ENCODE measurements around the gene ACKR3. TPM values are rescaled to one million over a fixed set of nuclear protein-coding genes. Genes with fewer than 3 reads are reported as not detected.

The ACKR3 gene
- polyA plus RNA-seq, 3 donors from 2014 or later, result 3.1 to 7.8 (median 5.9) TPM

DNA sequence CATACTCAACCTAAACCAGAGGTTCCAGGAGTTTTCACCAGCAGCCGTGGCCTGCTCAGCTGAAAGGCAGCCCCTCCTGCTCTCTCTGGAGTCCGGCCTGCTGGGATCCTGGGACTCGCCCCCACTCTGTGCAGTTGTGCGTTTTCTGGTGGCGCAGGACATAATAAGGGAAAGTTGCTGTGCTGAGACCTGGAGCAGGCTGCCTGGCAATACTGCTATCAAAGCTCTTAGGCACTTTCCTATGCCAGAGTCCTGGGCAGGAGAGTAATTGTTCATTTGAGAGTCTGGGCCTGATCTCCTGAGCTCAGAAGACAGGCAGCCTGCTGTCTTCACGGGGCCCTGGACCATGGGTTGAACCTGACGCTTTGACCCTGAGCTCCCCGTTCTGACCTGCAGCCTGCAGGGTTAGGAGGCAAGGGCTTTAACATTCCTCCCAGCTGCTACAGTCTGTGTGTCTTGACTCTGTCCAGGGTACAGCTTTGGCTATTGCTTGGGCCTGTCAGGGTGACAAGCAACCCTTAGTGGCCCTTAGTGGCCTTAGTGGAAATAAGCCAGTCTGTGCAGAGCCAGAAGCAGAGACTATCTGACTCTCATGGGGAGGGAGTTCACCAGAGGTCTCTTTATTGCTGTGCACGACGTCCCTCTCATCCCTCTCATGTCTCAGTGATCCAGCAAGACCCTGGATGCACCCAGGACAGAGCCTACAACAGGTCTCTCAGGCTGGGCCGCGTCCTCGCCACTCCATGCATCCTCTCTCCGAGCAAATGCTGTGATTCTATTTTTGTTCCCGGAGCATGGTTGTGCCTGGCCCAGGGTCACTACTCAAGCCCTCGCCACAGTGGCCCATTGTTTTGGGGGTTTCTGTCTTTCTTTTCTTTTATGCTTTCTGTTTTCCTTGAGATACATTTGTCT, 60.6 kb downstream of the ACKR3 start:
- Mint-ChIP-seq H3K4me3 (no peak overlapping the region), H3K4me1 (no peaks in the 10 kb centered on the region), H3K27me3 (ENCODE audit: low read depth in 3 of 3) (peaks cover 0 to 6% (median 1%) of the 10 kb centered on the region in 3 donors), H3K36me3 (no peaks in the 10 kb centered on the region), H3K27ac (no peak overlapping the region), H3K9me3 (no peaks in the 10 kb centered on the region)
- DNase-seq, result no peak

DNA sequence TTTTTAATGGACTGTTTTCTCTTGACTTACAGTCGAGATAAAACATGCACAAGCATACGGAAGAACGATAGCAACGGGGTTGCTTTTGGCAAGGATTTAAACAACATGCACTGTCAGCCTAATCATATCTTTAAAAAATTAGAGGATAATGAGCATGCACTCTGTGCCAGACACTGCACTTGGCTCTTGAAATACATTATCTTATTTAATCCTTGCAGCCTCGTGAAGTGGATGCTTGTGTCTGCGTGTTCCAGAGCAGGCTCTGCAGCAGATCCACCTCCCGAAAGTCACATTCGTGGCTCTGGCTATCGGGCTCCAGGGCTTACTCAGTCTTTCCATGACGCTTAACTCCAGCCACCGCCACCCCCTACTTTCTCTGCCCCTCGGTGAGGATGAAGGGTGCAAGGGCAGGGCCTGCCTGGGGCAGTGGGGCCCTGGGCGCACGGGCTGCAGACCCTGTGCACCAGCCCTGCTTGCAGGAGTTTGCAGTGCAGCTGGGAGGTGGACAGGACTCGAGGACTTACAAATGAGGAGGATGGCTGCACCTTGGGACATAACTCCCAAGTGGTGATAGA, 61.7 kb downstream of the ACKR3 start:
- H3K4me1 Mint-ChIP-seq, result no peaks in the 10 kb centered on the region
- H3K4me3 Mint-ChIP-seq, result no peak overlapping the region
- peaks cover 0 to 6% (median 1%) of the 10 kb centered on the region in 3 donors for H3K27me3 Mint-ChIP-seq (ENCODE audit: low read depth in 3 of 3)
- no peak for DNase-seq
- H3K36me3 Mint-ChIP-seq, result no peaks in the 10 kb centered on the region
- H3K9me3 Mint-ChIP-seq, result no peaks in the 10 kb centered on the region
- no peak overlapping the region for H3K27ac Mint-ChIP-seq

DNA sequence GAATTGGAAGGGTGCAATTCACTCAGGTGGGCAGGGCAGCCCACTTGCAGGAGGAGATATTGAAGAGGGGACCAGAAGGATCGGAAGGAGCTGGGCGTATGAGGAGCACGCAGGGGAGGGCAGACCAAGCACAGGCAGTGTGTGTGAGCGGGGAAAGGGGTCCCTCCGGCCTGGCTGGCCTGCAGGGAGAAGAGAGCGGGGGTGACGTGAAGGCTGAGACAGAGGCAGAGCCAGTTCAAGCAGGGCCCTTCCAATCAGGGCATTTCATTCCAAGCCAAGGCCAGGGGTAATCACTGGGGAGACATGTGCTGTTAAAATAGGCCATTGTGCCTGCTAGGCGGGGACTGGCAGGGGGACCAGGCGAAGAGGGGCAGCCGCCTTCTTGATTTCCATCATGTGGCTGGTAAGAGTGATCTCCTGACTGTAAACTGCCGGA, 62.2 kb downstream of the ACKR3 start:
- Mint-ChIP-seq H3K4me1 (no peaks in the 10 kb centered on the region), H3K27ac (no peak overlapping the region), H3K27me3 (ENCODE audit: low read depth in 3 of 3) (peaks cover 0 to 6% (median 1%) of the 10 kb centered on the region in 3 donors), H3K4me3 (no peak overlapping the region), H3K36me3 (no peaks in the 10 kb centered on the region), H3K9me3 (no peaks in the 10 kb centered on the region)
- DNase-seq, result no peak
